ENCODE results near the gene KEAP1.

DNA sequence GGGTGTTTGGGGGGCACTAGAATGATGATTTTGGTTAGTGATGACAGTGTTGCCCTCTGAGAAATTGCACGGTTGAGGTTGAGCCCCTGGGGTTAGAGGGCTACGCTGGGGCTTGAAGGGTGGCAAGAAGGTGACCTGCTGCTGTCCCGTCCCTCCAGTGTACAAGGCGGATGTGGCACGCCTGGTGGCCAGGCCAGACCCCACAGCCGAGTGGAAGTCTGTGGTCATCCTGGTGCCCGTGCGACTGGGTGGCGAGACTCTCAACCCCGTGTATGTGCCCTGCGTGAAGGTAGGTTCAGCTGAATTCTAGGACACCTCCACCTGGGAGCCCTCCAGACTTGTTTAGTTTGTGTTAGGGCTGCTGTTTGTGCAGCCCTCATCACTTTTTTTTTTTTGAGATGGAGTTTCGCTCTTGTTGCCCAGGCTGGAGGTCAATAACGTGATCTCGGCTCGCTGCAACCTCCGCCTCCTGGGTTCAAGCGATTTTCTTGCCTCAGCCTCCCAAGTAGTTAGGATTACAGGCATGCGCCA is 45.7 kb upstream of the KEAP1 start:
- TF ChIP-seq, protein P1, sequence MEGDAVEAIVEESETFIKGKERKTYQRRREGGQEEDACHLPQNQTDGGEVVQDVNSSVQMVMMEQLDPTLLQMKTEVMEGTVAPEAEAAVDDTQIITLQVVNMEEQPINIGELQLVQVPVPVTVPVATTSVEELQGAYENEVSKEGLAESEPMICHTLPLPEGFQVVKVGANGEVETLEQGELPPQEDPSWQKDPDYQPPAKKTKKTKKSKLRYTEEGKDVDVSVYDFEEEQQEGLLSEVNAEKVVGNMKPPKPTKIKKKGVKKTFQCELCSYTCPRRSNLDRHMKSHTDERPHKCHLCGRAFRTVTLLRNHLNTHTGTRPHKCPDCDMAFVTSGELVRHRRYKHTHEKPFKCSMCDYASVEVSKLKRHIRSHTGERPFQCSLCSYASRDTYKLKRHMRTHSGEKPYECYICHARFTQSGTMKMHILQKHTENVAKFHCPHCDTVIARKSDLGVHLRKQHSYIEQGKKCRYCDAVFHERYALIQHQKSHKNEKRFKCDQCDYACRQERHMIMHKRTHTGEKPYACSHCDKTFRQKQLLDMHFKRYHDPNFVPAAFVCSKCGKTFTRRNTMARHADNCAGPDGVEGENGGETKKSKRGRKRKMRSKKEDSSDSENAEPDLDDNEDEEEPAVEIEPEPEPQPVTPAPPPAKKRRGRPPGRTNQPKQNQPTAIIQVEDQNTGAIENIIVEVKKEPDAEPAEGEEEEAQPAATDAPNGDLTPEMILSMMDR (IDR thresholded peaks at IDR 0.05) = no peak
- no peak for TF ChIP-seq POLR2A (IDR thresholded peaks at IDR 0.05)

Data from Peyer's patch (tissue), 4 donors.